ENCODE data around the gene GPR82. TPM values are rescaled to one million over a fixed set of nuclear protein-coding genes. Genes with fewer than 3 reads are reported as not detected.
A peak's percentile ranks its signal among the peaks of the same experiment; 100 is the strongest.
"Not testable (repeated sequence)": the region's sequence is repeated elsewhere in the genome, so short reads cannot be mapped to it uniquely, and the experiment has no call there.

Gene GPR82
- total RNA-seq, 1 donor from 2014 or later, result not detected

- TF ChIP-seq CTCF (IDR thresholded peaks at IDR 0.05; ENCODE audit: insufficient read depth, low read length, poor library complexity, severe bottlenecking), result no peak
- H3K4me3 ChIP-seq (ENCODE audit: low read depth, low read length), result no peak overlapping the region
- no peak for DNase-seq (ENCODE audit: low read depth)
- no peaks in the 10 kb centered on the region for H3K36me3 ChIP-seq (ENCODE audit: control insufficient read depth, insufficient read depth, low read length)
- H3K27me3 ChIP-seq (ENCODE audit: control insufficient read depth, insufficient read depth, low read length), result no peaks in the 10 kb centered on the region
Measured at GRCh38 chrX:41711021-41711667, 12.8 kb upstream of the GPR82 start.

GRCh38 chrX:41716222-41716621, 7.8 kb upstream of the GPR82 start:
- H3K4me3 ChIP-seq (ENCODE audit: low read depth, low read length), result no peak overlapping the region
- H3K27me3 ChIP-seq (ENCODE audit: control insufficient read depth, insufficient read depth, low read length), result no peaks in the 10 kb centered on the region
- H3K36me3 ChIP-seq (ENCODE audit: control insufficient read depth, insufficient read depth, low read length), result no peaks in the 10 kb centered on the region
- no peak for DNase-seq (ENCODE audit: low read depth)
- TF ChIP-seq CTCF (IDR thresholded peaks at IDR 0.05; ENCODE audit: insufficient read depth, low read length, poor library complexity, severe bottlenecking), result no peak

GRCh38 chrX:41716767-41717473, 7.1 kb upstream of the GPR82 start:
- TF ChIP-seq CTCF (IDR thresholded peaks at IDR 0.05; ENCODE audit: insufficient read depth, low read length, poor library complexity, severe bottlenecking), result no peak
- Histone ChIP-seq H3K36me3 (ENCODE audit: control insufficient read depth, insufficient read depth, low read length) (no peaks in the 10 kb centered on the region), H3K4me3 (ENCODE audit: low read depth, low read length) (no peak overlapping the region), H3K27me3 (ENCODE audit: control insufficient read depth, insufficient read depth, low read length) (no peaks in the 10 kb centered on the region)
- no peak for DNase-seq (ENCODE audit: low read depth)

GRCh38 chrX:41718481-41719235, 5.3 kb upstream of the GPR82 start:
- no peak for TF ChIP-seq CTCF (IDR thresholded peaks at IDR 0.05; ENCODE audit: insufficient read depth, low read length, poor library complexity, severe bottlenecking)
- Histone ChIP-seq H3K4me3 (ENCODE audit: low read depth, low read length) (no peak overlapping the region), H3K36me3 (ENCODE audit: control insufficient read depth, insufficient read depth, low read length) (no peaks in the 10 kb centered on the region), H3K27me3 (ENCODE audit: control insufficient read depth, insufficient read depth, low read length) (no peaks in the 10 kb centered on the region)
- DNase-seq (ENCODE audit: low read depth), result peak; percentile 37

GRCh38 chrX:41719610-41720009, 4.4 kb upstream of the GPR82 start:
- DNase-seq (ENCODE audit: low read depth); H3K4me3 ChIP-seq (ENCODE audit: low read depth, low read length); H3K36me3 ChIP-seq (ENCODE audit: control insufficient read depth, insufficient read depth, low read length); H3K27me3 ChIP-seq (ENCODE audit: control insufficient read depth, insufficient read depth, low read length): not testable (repeated sequence)

GRCh38 chrX:41720125-41720779, 3.7 kb upstream of the GPR82 start:
- no peak for TF ChIP-seq CTCF (IDR thresholded peaks at IDR 0.05; ENCODE audit: insufficient read depth, low read length, poor library complexity, severe bottlenecking)
- no peak for DNase-seq (ENCODE audit: low read depth)
- no peaks in the 10 kb centered on the region for H3K36me3 ChIP-seq (ENCODE audit: control insufficient read depth, insufficient read depth, low read length)
- H3K27me3 ChIP-seq (ENCODE audit: control insufficient read depth, insufficient read depth, low read length), result no peaks in the 10 kb centered on the region
- no peak overlapping the region for H3K4me3 ChIP-seq (ENCODE audit: low read depth, low read length)

Measured in kidney epithelial cell (primary cell).